GM18502 (cell line): ENCODE measurements around the gene RIT2.

Experiments used
- ATAC-seq: cut with Tn5 transposase; IDR thresholded peaks from one replicate; pipeline ENCODE4 v1.9.1; 2021; ENCODE audit warnings: mild to moderate bottlenecking; ENCODE audit not compliant: unreplicated experiment, poor library complexity

RIT2 gene

DNA sequence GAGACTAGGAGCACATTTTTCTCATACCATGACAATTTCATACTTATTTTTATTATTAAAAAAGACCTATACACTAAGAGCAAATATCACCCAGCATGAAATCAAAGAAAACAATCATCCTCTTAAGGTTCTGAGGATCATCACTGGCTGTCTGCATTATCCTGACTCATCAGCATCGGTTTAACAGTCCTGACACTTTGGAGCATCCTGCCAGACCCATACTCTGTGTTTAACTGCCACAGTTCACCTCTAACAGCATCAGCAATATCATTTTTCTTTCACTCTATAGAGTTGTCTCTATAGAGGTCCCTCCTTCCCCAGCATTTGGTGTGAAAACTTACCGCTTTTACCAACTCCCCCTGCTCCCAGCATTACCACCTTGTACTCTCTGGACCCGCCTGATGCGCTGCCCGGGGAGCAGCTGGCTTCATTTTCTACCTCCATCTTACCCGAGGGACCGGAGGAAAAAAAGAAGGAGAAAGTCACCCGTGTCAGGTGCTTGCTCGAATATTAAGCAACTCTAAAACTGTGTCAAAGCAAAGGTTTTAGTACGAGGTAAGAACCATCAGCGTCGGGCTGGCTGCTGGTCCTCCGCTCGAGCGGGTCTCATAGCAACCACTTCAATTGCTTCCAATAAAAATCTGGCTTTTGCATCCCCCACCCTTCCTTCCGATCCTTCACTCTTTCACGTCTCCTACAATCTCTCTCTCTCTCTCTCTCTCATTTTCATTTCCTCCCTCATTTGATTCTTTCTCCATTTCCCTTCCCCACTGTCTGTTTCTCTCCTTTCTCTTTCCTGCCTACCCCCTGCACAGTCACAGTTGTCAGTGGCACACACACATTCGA, at the start of gene RIT2:
RIT2 (minus strand) TSS at position 610 of the 846 bp plus-strand sequence.
- no peak for ATAC-seq

DNA sequence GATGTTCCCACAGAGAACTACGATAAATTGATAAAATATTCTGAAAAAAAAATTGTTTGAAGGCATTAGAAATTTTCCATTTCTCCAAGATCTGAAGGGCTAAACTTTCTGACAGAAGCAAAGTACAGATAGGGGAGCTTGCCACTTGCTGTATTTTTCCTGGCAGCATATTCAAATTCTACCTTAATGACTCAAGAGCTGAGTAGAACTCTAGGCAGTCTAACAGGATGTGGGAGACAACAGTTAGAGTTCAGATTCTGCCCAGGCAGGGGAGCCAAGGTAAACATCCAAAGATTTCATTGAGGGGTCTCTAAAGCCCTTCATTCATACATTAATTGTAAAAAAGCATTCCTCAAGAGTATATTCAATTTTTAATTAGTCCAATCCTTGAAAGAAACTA, 46.0 kb upstream of the RIT2 start:
- ATAC-seq = no peak

DNA sequence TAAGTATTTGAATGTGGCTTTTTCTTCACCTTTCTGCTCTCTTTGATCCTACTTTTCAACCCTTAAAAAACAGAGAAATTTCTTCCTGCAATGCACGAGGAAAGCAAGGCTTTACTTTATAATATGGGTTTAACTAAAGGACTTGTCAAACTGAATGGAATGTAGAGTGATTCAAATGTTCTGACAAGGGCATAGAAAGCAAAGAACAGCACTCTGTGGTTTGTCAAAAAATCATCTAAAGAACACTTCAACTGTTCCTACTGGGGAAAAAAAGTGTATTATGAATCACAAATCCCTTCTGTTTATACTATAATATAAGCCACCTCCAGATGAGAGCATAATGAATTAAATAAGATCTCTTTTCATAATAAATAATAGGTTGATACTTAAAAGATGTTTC, 45.0 kb upstream of the RIT2 start:
- no peak for ATAC-seq

DNA sequence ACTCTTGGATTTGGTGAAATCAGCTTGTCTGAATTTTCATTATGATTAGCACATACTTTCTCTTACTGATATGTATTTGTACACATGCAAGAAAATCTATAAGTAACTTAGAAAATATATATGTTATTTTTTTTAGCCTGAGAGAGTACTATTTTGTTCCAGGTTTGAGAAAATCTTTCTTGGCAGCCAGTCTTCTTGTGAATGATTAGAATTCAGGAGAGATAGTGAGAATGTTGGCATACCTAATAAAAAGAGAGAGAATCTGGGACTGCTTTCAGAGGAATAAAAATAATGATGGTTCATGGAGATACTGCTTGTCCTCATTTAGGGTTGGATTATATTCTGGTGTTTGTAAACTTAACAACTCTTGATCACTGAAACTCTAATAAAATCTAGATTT, 44.4 kb upstream of the RIT2 start:
- no peak for ATAC-seq

GRCh38 chr18:43159086-43159770, 43.7 kb upstream of the RIT2 start:
- no peak for ATAC-seq

DNA sequence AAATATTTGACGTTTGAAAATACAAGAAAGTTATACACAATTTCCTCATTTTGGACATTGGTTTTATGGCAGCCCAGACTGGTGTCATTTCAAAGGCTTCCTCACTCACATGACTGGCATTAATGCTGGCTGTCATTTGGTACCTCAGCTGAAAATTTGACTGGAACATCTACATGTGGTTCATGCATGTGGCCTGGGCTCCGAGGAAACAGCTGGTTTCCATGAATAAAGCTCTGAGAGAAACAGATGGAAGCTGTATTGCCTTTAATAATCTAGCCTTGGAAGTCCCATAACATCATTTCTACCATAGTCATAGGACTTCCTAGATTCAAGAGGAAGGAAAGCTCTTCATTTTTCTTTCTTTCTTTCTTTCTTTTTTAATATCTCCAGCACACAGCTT, 42.9 kb upstream of the RIT2 start:
- ATAC-seq = no peak

GRCh38 chr18:43155842-43156241, 40.4 kb upstream of the RIT2 start:
- no peak for ATAC-seq

DNA sequence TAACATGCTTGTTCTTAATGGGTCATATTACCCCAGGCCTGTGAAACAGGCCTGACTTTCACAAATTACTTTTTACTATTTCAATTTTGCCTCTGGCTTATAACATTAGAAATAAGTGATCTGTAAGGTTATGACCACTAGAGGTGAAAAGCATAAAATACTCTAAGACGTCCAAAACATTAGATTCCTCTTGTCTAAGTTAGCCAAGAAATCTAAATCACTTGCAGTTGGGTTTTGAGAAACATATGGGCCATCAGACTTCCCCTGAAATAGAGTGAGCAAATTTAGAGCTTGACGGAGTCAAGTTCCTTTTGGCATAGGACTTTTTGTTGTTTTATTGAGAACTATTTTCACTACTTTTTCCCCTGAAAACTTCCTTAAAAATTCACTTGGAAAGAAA, 32.7 kb upstream of the RIT2 start:
- no peak for ATAC-seq

- no peak for ATAC-seq
These were observed 25.7 kb upstream of the RIT2 start for GRCh38 chr18:43141208-43141607.

- ATAC-seq = no peak
These were observed 23.9 kb upstream of the RIT2 start for GRCh38 chr18:43139288-43139946.

DNA sequence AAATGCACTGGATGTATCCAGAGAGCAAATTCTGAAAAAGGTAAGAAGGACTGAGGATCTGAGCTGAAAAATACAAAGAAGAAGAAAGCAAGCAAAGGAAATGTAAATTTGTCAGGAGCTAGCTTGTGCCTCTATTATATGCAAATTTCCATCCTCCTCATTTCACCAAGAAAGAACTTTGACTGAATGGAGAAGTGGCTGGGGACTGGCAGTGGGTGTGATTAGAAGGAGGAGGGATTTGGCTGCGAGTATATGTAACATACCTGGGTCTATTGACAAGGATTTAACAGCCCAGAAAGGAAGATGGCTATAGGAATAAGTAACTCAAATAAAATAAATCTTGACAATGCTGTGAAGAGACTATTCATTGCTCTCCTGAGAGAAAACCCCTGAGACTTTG, 19.4 kb upstream of the RIT2 start:
- ATAC-seq = no peak

DNA sequence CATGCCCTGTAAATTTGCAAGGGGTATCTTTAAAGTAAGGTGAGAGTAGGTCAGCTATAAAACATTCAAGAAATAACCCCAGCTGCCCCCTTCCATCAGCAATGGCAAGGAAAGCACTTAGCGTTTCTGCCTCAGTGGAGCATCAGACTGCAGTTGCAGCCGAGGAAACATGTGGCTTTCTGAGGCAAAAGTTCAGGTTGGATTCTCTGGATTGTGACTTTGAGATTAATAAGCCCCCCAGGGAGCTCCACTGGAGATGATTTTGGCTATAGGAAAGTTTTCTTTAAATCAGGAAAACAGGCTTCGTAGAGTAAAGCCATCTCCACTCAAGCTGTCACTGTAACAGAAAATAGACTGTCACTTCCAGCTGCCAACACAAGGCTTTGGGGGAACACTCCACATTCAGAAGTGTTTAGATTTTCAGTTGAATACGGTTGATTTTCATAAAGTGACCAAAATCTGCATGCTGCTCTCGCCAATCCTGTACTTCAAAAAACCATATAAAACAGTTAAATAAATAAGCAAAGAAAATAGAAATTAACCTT, 15.3 kb upstream of the RIT2 start:
- ATAC-seq = no peak

GRCh38 chr18:43129946-43130524, 14.6 kb upstream of the RIT2 start:
- ATAC-seq = no peak

- no peak for ATAC-seq
These were observed 10.0 kb upstream of the RIT2 start for GRCh38 chr18:43125471-43125870.

- no peak for ATAC-seq
These were observed 7.5 kb upstream of the RIT2 start for GRCh38 chr18:43122955-43123354.

DNA sequence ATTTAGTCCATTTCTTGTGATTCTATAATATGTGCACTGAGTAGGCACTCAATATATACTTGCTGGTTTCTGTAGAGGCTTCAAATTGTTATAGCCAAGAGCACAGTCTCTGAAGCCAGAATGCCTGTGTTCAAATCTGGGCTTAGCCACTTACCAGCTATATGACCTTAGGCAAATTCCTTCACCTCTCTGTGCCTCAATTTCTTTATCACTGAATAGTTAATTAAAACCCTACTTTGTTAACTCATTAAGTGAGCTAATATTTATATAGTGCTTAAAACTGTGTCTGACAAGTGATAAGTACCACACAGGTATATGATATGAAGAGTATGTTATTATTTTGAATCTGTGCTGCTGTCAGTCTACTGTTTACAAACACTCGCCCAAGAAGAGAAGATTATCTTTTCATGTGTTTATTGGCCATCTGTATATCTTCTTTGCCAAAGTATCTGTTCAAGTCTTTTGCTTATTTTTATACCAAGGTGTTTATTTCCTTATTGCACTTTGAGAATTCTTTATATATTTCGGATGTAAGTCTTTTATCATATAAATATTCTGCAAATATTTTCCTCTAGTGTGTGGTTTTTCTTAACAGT, 1.3 kb upstream of the RIT2 start:
- ATAC-seq = no peak

GRCh38 chr18:43113220-43113895, 2.1 kb downstream of the RIT2 start:
- ATAC-seq = no peak

- no peak for ATAC-seq
These were observed 6.6 kb downstream of the RIT2 start for GRCh38 chr18:43108882-43109281.

- ATAC-seq = no peak
These were observed 7.0 kb downstream of the RIT2 start for GRCh38 chr18:43108469-43108868.

GRCh38 chr18:43093646-43094045, 21.8 kb downstream of the RIT2 start:
- no peak for ATAC-seq
